HG02759 (cell line): ENCODE results near the gene RTKN.
A peak's percentile ranks its signal among the peaks of the same experiment; 100 is the strongest.

Experiments
- ATAC-seq: cut with Tn5 transposase; IDR thresholded peaks from one replicate; pipeline ENCODE4 v1.9.1; 2021; ENCODE audit warnings: mild to moderate bottlenecking, moderate library complexity; ENCODE audit not compliant: unreplicated experiment

The RTKN gene

DNA sequence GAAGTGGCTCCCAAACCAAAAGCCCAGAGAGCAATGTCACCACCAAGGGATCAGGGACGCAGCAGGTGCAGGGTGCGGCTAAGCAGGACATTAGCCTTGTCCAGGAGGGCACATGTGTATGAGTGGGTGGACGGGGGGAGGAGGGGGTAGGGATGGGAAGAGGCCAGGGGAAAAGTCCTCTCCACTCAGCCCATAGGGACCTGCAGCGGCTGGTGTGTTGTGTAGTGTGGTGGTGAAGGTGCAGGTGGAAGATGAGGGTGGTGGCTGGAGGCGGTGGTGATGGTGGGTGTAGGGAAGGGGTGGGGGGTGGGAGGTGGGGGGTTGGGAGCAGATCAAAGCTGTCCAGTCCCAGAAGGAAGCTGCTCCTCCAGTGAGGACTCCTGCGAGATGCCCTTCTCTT is 24.0 kb downstream of the RTKN start:
- no peak for ATAC-seq

DNA sequence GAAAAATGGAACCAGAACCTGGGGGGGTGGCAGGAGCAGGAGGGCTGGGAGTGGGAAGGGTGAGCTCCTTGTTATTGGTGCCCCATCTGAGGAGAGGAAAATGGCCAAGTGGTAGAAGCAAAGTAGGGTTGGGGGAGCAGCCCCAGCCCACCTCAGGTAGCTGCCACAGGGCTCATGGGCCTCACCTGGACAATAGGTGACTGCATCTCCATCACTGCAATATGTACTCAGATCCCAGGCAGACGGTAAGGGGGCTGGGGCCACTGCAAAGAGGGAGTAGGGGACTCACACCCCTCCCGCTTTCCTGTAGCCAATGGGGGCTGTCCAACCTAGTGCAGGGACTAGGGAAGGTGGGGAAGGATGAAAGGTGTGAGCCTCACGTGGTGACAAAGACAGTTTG is 24.5 kb downstream of the RTKN start:
- ATAC-seq, result no peak

DNA sequence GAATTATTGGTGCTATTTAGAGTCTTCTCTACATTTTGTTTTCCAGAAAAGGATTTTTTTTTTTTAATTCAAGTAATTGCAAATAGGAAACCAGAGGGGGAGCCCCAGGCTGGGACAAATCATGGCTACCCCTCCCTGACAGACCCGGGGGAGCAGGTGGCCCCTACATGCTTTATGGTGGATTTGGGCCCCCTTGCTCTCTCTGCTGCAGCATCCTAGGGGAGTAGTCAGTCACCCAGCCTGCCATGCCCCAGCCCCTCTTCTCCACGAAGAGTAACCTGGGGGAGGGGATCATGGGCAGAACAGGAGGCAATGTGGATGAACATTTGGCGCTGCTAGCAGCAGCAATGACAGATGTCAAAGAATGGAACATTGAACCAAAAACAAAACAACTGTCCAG is 25.0 kb downstream of the RTKN start:
- no peak for ATAC-seq

DNA sequence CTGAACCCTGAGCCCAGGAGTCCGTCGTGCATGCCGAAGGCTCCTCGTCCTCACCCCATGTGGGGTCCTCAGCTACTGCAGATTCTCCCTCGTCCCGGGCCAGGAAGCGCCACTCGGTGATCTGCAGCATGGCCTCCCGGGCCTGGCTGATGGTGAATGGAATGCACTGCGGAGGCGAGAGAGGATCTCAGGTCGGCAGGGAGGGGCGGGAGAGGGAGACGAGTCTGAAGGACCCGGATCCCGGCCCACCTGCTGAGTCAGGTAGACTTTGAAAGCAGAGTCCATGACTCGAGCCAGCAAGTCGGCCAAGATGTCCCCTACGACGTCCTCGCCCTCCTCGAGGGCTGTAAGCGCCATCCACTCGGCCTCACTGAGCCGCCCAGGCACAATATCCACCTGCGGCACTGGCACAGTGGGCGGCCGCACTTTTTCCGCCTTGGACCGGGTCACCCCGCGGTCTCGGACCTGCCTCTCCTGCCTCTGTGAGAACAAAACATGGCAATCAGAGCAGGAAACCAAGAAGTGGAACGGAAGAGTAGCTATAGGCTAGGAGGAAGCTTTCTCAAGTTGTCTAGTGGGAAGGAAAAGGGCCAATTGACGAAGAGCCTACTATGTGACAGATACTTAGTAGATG is 25.9 kb downstream of the RTKN start:
- no peak for ATAC-seq

DNA sequence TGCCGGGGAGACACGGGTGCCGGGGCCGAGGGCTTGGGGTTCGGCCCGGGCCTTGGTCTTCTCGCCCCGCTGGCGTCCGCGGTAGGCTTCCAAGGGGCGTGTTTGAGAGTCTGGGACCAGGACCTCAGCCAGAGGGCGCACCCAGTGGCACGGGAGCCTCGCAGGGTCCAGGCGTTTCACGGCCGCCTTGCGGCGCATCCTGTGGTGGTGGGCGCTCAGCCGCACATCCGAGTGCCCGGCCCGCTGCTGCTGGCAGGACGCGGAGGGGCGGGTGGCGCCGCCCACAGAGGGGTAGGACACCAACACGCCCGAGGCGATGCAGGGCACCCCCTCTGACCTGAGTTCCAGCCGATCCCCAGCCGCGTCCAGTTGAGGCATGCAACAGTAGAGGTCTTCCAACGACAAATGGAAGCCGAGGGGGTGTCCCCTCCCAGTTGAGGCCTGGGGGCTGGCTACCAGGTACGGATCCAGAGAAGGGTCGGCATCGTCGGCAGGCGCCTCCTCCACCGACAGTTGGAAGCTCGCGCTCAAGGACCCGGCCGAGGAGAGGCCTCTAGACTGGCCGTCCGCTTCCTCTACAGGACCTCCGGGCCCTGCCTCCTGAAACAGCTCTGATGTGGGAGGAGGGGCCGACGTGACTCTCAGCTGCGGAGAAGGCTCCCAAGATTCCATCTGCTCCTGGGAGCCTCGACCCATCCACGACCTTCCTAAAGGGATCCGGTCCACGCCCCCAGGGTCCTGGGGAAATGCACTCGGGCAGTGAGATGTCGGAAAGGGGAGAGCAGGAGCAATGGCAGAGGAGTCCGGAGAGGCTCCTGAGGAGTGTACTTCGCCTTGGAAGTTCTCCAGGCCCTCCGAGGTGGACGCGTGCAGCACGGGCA is 26.6 kb downstream of the RTKN start:
- ATAC-seq, result peak; percentile 64

- no peak for ATAC-seq
Measured at GRCh38 chr2:74414441-74414840, 27.3 kb downstream of the RTKN start.

GRCh38 chr2:74413001-74413698 is 28.6 kb downstream of the RTKN start:
- no peak for ATAC-seq

GRCh38 chr2:74407682-74408081 is 34.1 kb downstream of the RTKN start:
- no peak for ATAC-seq

DNA sequence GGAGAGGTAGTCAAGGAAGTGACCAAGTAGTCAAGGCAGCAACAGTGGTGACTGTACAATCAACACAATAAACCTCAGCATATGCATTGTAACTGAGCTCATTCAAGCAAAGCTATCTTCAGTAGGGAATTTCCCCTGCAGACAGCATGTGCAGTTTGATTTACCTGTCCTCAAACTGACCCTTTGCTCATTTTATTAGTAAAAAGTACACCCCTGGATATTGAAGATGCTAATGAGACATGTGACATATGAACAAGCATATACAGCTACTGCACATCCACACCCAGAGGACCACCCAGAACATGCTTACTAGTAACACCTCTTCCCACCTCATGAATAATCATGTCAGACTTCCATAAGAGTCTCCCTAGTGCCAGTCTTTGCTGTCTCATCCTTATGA is 35.7 kb downstream of the RTKN start:
- ATAC-seq, result peak; percentile 81

- no peak for ATAC-seq
Measured at GRCh38 chr2:74401891-74402290, 39.8 kb downstream of the RTKN start.

DNA sequence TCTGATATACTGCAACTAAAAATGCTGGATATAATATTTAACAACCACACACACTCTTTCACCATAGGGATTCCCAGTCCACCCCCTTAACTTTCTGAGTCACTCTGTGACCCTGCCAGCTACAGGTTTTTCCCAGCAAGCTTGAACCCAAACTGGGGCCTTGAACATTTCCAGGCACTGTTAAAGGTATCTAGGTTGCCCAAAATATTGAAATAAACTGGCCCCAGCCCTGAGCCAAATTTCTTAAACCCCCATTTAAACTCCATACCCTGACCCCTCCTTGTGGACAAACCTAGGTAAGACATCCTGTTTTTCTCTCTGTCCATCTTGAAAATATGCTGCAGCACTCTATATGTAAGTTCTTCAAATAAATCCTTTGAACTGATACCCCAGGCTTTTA is 42.0 kb downstream of the RTKN start:
- no peak for ATAC-seq

- no peak for ATAC-seq
Measured at GRCh38 chr2:74396149-74396548, 45.6 kb downstream of the RTKN start.

DNA sequence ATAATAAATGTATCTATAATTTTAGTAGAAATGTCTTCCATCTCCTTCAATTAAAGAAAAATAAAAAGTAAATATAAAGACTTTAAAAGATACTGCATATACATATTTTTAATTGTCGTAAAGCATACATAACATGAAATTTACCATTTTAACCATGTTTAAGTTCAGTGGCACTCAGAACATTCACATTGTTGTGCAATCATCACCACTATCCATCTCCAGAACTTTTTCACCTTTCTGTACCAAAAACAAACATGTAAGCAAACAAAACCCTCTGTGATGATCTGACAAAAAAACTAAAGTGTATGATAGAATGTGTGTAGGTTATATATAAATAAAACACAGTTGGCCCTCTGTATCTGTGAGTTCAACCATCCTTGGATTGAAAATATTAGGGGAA is 48.2 kb downstream of the RTKN start:
- no peak for ATAC-seq

- no peak for ATAC-seq
Measured at GRCh38 chr2:74392449-74392743, 49.3 kb downstream of the RTKN start.

- peak; percentile 81 for ATAC-seq
Measured at GRCh38 chr2:74391580-74392448, 49.9 kb downstream of the RTKN start.

DNA sequence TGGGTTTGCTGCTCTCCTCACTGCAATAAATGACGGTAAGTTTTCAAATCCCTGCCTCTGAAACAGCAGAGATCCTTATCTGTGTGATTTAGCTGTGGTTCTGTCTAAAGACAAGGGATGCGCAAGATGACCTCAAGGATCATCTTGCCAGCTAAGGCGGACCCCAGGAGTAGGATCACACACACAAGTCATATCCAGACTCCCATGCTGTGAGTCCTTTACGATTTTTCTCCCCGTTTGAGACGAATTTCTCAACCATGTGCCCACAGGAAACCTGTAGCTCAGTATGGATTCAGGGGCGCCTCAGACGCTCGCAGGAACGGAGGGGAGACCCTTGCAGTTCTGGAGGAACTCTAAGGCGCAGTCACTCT is 50.5 kb downstream of the RTKN start:
- ATAC-seq, result no peak

- ATAC-seq, result no peak
Measured at GRCh38 chr2:74390606-74391005, 51.1 kb downstream of the RTKN start.

GRCh38 chr2:74387346-74387745 is 54.4 kb downstream of the RTKN start:
- ATAC-seq, result no peak

DNA sequence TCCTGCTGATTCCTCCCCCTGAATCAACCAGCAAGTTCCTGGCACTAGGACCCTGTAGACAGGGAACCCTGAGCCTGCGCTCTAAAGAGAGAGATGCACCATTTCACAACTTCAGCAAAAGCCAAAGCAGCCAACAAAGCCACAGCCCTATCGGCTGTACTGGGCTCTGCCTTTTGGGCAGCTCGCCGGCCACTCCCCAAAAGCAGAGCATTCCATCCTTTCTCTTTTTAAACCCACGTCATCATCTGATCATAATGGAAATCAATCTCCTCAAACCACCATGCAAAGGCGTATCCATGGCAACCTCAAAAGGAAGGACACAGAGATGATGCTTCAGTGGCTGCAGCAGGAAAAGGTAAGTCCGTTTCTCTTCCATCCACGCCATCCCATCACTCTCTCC is 56.3 kb downstream of the RTKN start:
- no peak for ATAC-seq

DNA sequence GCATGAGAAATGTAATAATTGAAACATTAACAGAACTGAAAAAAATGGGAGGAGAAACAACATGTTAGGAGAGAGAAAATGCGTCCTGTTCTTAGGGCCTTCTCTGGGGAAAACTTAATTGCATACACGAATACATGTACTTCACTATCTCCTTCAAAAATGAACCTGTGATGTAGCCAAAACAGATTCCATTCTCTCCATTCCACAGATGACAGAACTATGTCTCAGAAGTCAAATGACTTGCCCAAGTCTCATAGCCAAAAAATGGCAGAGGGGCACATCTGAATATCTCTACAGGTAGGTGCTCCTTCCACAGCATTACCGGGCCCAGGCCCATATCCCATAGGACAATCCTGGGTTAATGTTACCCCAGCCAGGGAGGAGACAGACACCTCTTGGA is 57.7 kb downstream of the RTKN start:
- no peak for ATAC-seq

GRCh38 chr2:74383254-74383653 is 58.5 kb downstream of the RTKN start:
- no peak for ATAC-seq
